BJ (cell line): ENCODE measurements around the gene HS2ST1. TPM values are rescaled to one million over a fixed set of nuclear protein-coding genes. Genes with fewer than 3 reads are reported as not detected.

Source experiments
- CTCF ChIA-PET: fragments of 350-600 bp; formaldehyde crosslinking; extraction: SDS; loops from one replicate; lab custom pipeline; 2021; ENCODE audit warnings: antibody characterized with exemption, inconsistent platforms; lab: Yijun Ruan, JAX
- POLR2A ChIA-PET: fragments of 300-600 bp; sonication (Branson Sonifier 250); formaldehyde crosslinking; extraction: SDS; loops from one replicate; lab custom pipeline; 2021; ENCODE audit warnings: antibody characterized with exemption; lab: Charles Lee
- DNase-seq: peaks from one replicate; pipeline ENCODE4 v3.0.0-alpha.2; 2011; ENCODE audit warnings: low read depth
- H3K27me3 ChIP-seq: 2 replicates; pipeline ENCODE4 v1.6.0; 2011; ENCODE audit warnings: low read length; ENCODE audit not compliant: control insufficient read depth, insufficient read depth
- H3K36me3 ChIP-seq: 2 replicates; pipeline ENCODE4 v1.5.1; 2011; ENCODE audit warnings: low read length; ENCODE audit not compliant: control insufficient read depth, insufficient read depth
- H3K4me3 ChIP-seq: 2 replicates; pipeline ENCODE4 v1.5.1; 2011; ENCODE audit warnings: low read depth, mild to moderate bottlenecking, control low read depth, low read length
- CTCF ChIP-seq: IDR thresholded peaks from 2 replicates; pipeline ENCODE4 v1.5.1; 2011; ENCODE audit warnings: low read depth, mild to moderate bottlenecking, control low read depth, inconsistent platforms, low read length, moderate library complexity; ENCODE audit not compliant: insufficient read depth
- polyA plus RNA-seq: library from polyadenylated mRNA; depleted of rRNA; stranded (reverse); fragments of >200 nt; gene quantifications from 2 replicates; pipeline ENCODE4 v1.2.3, GENCODE V29; 2011

The HS2ST1 gene
- polyA plus RNA-seq, 1 experiment, result 5.3 TPM

- Histone ChIP-seq H3K27me3 (no peaks in the 10 kb centered on the region), H3K4me3 (no peak overlapping the region), H3K36me3 (no peaks in the 10 kb centered on the region)
- ChIA-PET POLR2A (no interaction called here), CTCF (interaction anchor here (0.7 kb wide), 1 partner anchor 308 kb away, joined by 4 read pairs; no protein-coding TSS in a partner anchor)
- no peak for DNase-seq
- TF ChIP-seq CTCF, result no peak
Measured at GRCh38 chr1:87089070-87089736, 174.8 kb downstream of the HS2ST1 start.

DNA sequence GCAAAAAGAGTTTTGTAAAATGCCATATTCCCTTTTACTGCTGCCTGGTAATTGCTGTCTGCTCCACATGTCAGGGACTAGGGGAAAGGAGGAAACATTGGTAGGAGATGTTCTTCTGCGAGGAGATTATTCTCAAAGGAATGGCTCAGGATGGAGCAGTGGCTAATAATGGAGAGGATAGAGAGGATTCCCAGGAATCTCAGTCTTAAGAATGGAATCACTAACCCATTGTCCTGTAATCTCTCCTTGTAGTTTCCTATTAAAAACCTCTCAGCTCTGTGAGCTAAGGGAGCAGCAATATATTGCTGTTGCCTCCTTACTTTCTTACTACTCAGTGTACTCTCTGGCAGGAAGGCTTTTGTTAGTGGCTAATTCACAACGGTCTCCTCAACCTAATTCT lies 175.4 kb downstream of the HS2ST1 start:
- no peak for DNase-seq
- ChIA-PET POLR2A (no interaction called here), CTCF (interaction anchor here (0.5 kb wide), 1 partner anchor 18 kb away, joined by 3 read pairs; no protein-coding TSS in a partner anchor)
- no peaks in the 10 kb centered on the region for H3K27me3 ChIP-seq
- H3K4me3 ChIP-seq, result no peak overlapping the region
- no peak for TF ChIP-seq CTCF
- no peaks in the 10 kb centered on the region for H3K36me3 ChIP-seq

GRCh38 chr1:87091425-87091824 lies 177.0 kb downstream of the HS2ST1 start:
- CTCF ChIA-PET, result no interaction called here
- H3K4me3 ChIP-seq, result no peak overlapping the region
- TF ChIP-seq CTCF, result no peak
- DNase-seq, result no peak
- POLR2A ChIA-PET, result no interaction called here
- no peaks in the 10 kb centered on the region for H3K27me3 ChIP-seq
- no peaks in the 10 kb centered on the region for H3K36me3 ChIP-seq

DNA sequence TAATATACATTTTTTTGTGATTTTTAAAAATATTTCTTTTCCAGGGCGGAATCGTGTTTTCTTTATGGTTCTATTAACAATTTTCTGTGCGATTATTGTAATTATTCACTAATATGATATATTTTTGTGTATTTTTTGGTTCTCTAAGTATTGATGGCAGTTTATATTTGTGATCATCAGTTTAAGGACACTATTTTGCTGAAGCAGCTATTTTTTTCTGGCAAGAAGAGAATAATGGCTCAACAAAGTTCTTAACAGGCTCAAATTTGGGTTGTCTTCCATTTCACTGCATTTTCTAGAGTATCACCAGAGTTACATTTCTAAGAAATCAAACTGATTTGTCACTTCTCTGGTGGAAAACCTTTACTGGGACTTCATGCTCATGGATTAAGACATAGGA lies 178.4 kb downstream of the HS2ST1 start:
- Histone ChIP-seq H3K4me3 (no peak overlapping the region), H3K27me3 (no peaks in the 10 kb centered on the region), H3K36me3 (no peaks in the 10 kb centered on the region)
- CTCF ChIA-PET, result interaction anchor here (1.3 to 2.5 kb wide), 2 partner anchors 8 to 10 kb away, joined by 5 to 16 read pairs; no protein-coding TSS in a partner anchor
- TF ChIP-seq CTCF, result no peak
- no peak for DNase-seq
- POLR2A ChIA-PET, result no interaction called here

GRCh38 chr1:87093286-87093685 lies 178.9 kb downstream of the HS2ST1 start:
- TF ChIP-seq CTCF, result no peak
- no peak for DNase-seq
- POLR2A ChIA-PET, result no interaction called here
- CTCF ChIA-PET, result interaction anchor here (1.3 to 2.5 kb wide), 2 partner anchors 8 to 10 kb away, joined by 5 to 16 read pairs; no protein-coding TSS in a partner anchor
- Histone ChIP-seq H3K27me3 (no peaks in the 10 kb centered on the region), H3K36me3 (no peaks in the 10 kb centered on the region), H3K4me3 (no peak overlapping the region)
